Measurements from ENCODE around the gene PNLDC1.

PNLDC1 gene

GRCh38 chr6:159758031-159759001 is 41.8 kb upstream of the PNLDC1 start:
- no peak overlapping the region for H3K4me3 ChIP-seq (ENCODE audit: low read length)
- peak; percentile 32 for TF ChIP-seq CTCF (conservative IDR thresholded peaks at IDR 0.05; ENCODE audit: low read length)
- DNase-seq (ENCODE audit: low read depth) = peak; percentile 57

DNA sequence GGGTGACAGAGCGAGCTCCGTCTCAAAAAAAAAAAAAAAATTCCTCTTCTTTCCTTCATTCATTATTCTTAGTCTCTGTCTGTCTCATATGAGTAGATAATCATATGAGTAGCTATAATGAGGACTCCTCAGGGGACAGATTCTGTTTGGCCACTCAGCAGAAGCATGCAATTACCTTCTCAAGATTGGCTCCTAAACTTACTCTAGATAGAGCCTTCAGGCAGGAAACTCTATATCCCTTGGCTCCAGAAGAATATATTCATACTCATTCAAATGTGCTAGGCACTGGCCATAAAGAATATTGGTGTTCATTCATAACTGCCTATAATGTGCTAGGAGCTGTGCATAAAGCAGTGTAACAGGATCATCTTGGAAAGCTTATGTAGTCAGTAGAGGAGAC is 40.4 kb upstream of the PNLDC1 start:
- H3K4me3 ChIP-seq (ENCODE audit: low read length) = no peak overlapping the region
- no peak for TF ChIP-seq CTCF (conservative IDR thresholded peaks at IDR 0.05; ENCODE audit: low read length)
- no peak for DNase-seq (ENCODE audit: low read depth)

- H3K4me3 ChIP-seq (ENCODE audit: low read length) = peak overlapping the region; percentile 67; the same call in 1 of the 2 replicates
- DNase-seq (ENCODE audit: low read depth) = peak; percentile 86
These were observed 39.4 kb upstream of the PNLDC1 start for GRCh38 chr6:159760602-159761057.

DNA sequence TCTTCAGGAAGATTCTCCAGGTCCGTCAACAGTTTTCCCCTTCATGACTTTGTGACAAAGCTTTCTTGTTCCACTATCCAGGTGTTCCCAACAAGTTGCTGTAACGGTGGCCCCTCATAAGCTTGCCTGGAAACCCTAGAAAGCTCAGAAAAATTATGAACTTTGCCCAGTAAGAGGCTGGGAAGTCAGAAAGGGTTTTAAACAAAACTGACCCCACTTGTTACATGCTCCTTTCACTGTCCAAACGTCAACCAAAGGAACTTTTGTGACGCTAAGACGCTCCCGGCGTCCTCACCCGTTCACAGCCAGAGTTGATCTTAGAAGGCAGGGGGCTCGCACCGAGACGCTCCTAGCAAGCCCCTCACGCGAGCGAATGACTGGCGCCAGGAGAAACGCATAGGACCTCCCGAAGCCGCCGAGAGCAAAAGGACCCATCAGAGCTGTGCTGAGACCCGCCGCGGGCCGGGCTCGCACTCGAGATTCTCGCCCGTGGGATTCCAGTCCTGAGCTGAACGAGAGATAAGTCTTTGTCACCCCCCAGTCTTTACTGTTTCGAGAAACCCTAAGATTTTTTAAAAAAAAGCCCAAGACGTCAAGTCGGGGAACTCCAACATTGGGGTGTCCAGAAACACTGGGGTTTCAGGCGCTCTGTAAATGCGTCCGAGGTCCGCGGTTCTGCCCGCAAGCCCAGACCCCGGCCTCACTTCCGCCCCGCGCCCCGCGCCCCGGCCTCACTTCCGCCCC is 38.8 kb upstream of the PNLDC1 start:
- TF ChIP-seq CTCF (conservative IDR thresholded peaks at IDR 0.05; ENCODE audit: low read length) = no peak
- peak overlapping the region; percentile 67 for H3K4me3 ChIP-seq (ENCODE audit: low read length)
- DNase-seq (ENCODE audit: low read depth) = no peak

More at GRCh38 chr6:159760602-159761057, 39.4 kb upstream of the PNLDC1 start:
- no peak for TF ChIP-seq CTCF (conservative IDR thresholded peaks at IDR 0.05; ENCODE audit: low read length)

- H3K4me3 ChIP-seq (ENCODE audit: low read length) = peak within 1 kb of the TSS; percentile 87
- peak; percentile 91 for DNase-seq (ENCODE audit: low read depth)
- no peak for TF ChIP-seq CTCF (conservative IDR thresholded peaks at IDR 0.05; ENCODE audit: low read length)
These were observed 38.0 kb upstream of the PNLDC1 start, which contains the start of gene ACAT2 for GRCh38 chr6:159761873-159762680. ACAT2 (plus strand) TSS chr6:159762045; CDS start chr6:159762088, 43 bp downstream.

GRCh38 chr6:159762681-159763293 is 37.3 kb upstream of the PNLDC1 start:
- TF ChIP-seq CTCF (conservative IDR thresholded peaks at IDR 0.05; ENCODE audit: low read length) = no peak
- H3K4me3 ChIP-seq (ENCODE audit: low read length) = peak overlapping the region; percentile 87
- no peak for DNase-seq (ENCODE audit: low read depth)
